Ascending aorta (tissue), 2 donors: ENCODE measurements around the gene ADAMTSL3. TPM values are rescaled to one million over a fixed set of nuclear protein-coding genes. Genes with fewer than 3 reads are reported as not detected.

Source experiments
- DNase-seq, 2 donors: peaks; one replicate each; pipeline ENCODE4 v3.0.0-alpha.2; 2019; ENCODE audit warnings: low spot score in 2 of 2
- H3K27ac ChIP-seq, 2 donors: fragments of 200-600 bp; sonication (generic); one replicate each; pipeline ENCODE4 v1.5.1; 2016 to 2017; ENCODE audit warnings: mild to moderate bottlenecking in 1 of 2
- H3K27me3 ChIP-seq: fragments of 200-600 bp; sonication (generic); one replicate; pipeline ENCODE4 v1.5.1; 2017
- H3K36me3 ChIP-seq, 2 donors: fragments of 200-600 bp; sonication (generic); one replicate each; pipeline ENCODE4 v1.5.1; 2016
- H3K4me1 ChIP-seq, 2 donors: fragments of 200-600 bp; sonication (generic); one replicate each; pipeline ENCODE4 v1.5.1; 2016 to 2017; ENCODE audit warnings: mild to moderate bottlenecking in 1 of 2
- H3K4me3 ChIP-seq, 2 donors: fragments of 200-600 bp; sonication (generic); one replicate each; pipeline ENCODE4 v1.5.1; 2016 to 2017; ENCODE audit warnings: mild to moderate bottlenecking in 1 of 2
- H3K9me3 ChIP-seq, 2 donors: fragments of 200-600 bp; sonication (generic); one replicate each; pipeline ENCODE4 v1.5.1; 2016
- CTCF ChIP-seq, 3 experiments: fragments of 200-600 bp in 2 of 3; fragments of 450-650 bp in 1 of 3; sonication (generic) in 2 of 3; IDR thresholded peaks; one replicate each; pipeline ENCODE4 v1.5.1; 2016 to 2019; ENCODE audit warnings: antibody characterized with exemption in 3 of 3, mild to moderate bottlenecking in 1 of 3, moderate library complexity in 1 of 3
- intact Hi-C: fragments of 100-400 bp; cut with DNase I; formaldehyde crosslinking; loops from one replicate; pipeline ENCODE4 v1.15.1; 2023
- total RNA-seq: library from RNA; depleted of rRNA; stranded (reverse); fragments of >200 nt; gene quantifications from one replicate; pipeline ENCODE4 v1.1.0, GENCODE V29; 2016

The ADAMTSL3 gene
- total RNA-seq, 1 donor from 2014 or later = 28.1 TPM

- intact Hi-C loops = no loop called here
- no peak for TF ChIP-seq CTCF (IDR thresholded peaks at IDR 0.05)
- H3K27ac ChIP-seq = peak overlapping the region; percentile 2 to 44
Observed at GRCh38 chr15:83977992-83978391, 324.1 kb downstream of the ADAMTSL3 start.

GRCh38 chr15:83978588-83978987, 324.7 kb downstream of the ADAMTSL3 start:
- Histone ChIP-seq H3K27me3 (no peaks in the 10 kb centered on the region), H3K27ac (peak overlapping the region; percentile 32 to 44), H3K4me3 (no peak overlapping the region), H3K9me3 (no peaks in the 10 kb centered on the region), H3K4me1 (peaks cover 0 to 10% of the 10 kb centered on the region in 2 donors), H3K36me3 (peaks cover 5 to 21% of the 10 kb centered on the region in 2 donors)
- intact Hi-C loops = no loop called here
- DNase-seq = no peak
- no peak for TF ChIP-seq CTCF (IDR thresholded peaks at IDR 0.05)

More at GRCh38 chr15:83977992-83978391, 324.1 kb downstream of the ADAMTSL3 start:
- H3K4me1 ChIP-seq = peaks cover 0 to 6% of the 10 kb centered on the region in 2 donors
- peaks cover 5 to 21% of the 10 kb centered on the region in 2 donors for H3K36me3 ChIP-seq
- DNase-seq = no peak
- no peaks in the 10 kb centered on the region for H3K27me3 ChIP-seq
- H3K4me3 ChIP-seq = no peak overlapping the region
- no peaks in the 10 kb centered on the region for H3K9me3 ChIP-seq

- DNase-seq = no peak
- peaks cover 5 to 17% of the 10 kb centered on the region in 2 donors for H3K36me3 ChIP-seq
- TF ChIP-seq CTCF (IDR thresholded peaks at IDR 0.05) = no peak
- H3K27ac ChIP-seq = no peak overlapping the region
- H3K27me3 ChIP-seq = no peaks in the 10 kb centered on the region
- intact Hi-C loops = no loop called here
- H3K4me3 ChIP-seq = no peak overlapping the region
- H3K4me1 ChIP-seq = peaks cover 0 to 10% of the 10 kb centered on the region in 2 donors
- no peaks in the 10 kb centered on the region for H3K9me3 ChIP-seq
Observed at GRCh38 chr15:83980637-83981036, 326.7 kb downstream of the ADAMTSL3 start.

- no peak overlapping the region for H3K27ac ChIP-seq
- peaks cover 5 to 15% of the 10 kb centered on the region in 2 donors for H3K36me3 ChIP-seq
- H3K4me1 ChIP-seq = peaks cover 0 to 9% of the 10 kb centered on the region in 2 donors
- H3K27me3 ChIP-seq = no peaks in the 10 kb centered on the region
- TF ChIP-seq CTCF (IDR thresholded peaks at IDR 0.05) = no peak
- no peak for DNase-seq
- H3K4me3 ChIP-seq = no peak overlapping the region
- no peaks in the 10 kb centered on the region for H3K9me3 ChIP-seq
- intact Hi-C loops = no loop called here
Observed at GRCh38 chr15:83982748-83983147, 328.8 kb downstream of the ADAMTSL3 start.

GRCh38 chr15:83983634-83984458, 329.9 kb downstream of the ADAMTSL3 start:
- TF ChIP-seq CTCF (IDR thresholded peaks at IDR 0.05) = no peak
- intact Hi-C loops = no loop called here
- Histone ChIP-seq H3K27me3 (no peaks in the 10 kb centered on the region), H3K27ac (peak overlapping the region in 1 of 2 donors; percentile 22), H3K36me3 (peaks cover 5 to 15% of the 10 kb centered on the region in 2 donors), H3K4me3 (no peak overlapping the region), H3K9me3 (no peaks in the 10 kb centered on the region), H3K4me1 (peaks cover 0 to 3% of the 10 kb centered on the region in 2 donors)
- no peak for DNase-seq
